ENCODE results near the gene LUZP2.

The LUZP2 gene

GRCh38 chr11:24635588-24636290 is 138.9 kb downstream of the LUZP2 start:
- no peak for DNase-seq (ENCODE audit: low spot score)

GRCh38 chr11:24636291-24636629 is 139.4 kb downstream of the LUZP2 start:
- DNase-seq (ENCODE audit: low spot score): no peak

- no peak for DNase-seq (ENCODE audit: low spot score)
These were observed 140.7 kb downstream of the LUZP2 start for GRCh38 chr11:24637520-24637919.

GRCh38 chr11:24642648-24643047 is 145.8 kb downstream of the LUZP2 start:
- no peak for DNase-seq (ENCODE audit: low spot score)

- DNase-seq (ENCODE audit: low spot score): no peak
These were observed 148.7 kb downstream of the LUZP2 start for GRCh38 chr11:24645563-24645962.

- DNase-seq (ENCODE audit: low spot score): no peak
These were observed 155.0 kb downstream of the LUZP2 start for GRCh38 chr11:24651873-24652272.

- DNase-seq (ENCODE audit: low spot score): no peak
These were observed 157.0 kb downstream of the LUZP2 start for GRCh38 chr11:24653901-24654300.

- no peak for DNase-seq (ENCODE audit: low spot score)
These were observed 164.5 kb downstream of the LUZP2 start for GRCh38 chr11:24661331-24661730.

GRCh38 chr11:24664399-24664798 is 167.5 kb downstream of the LUZP2 start:
- DNase-seq (ENCODE audit: low spot score): no peak

GRCh38 chr11:24667353-24667968 is 170.6 kb downstream of the LUZP2 start:
- DNase-seq (ENCODE audit: low spot score): no peak

- no peak for DNase-seq (ENCODE audit: low spot score)
These were observed 182.0 kb downstream of the LUZP2 start for GRCh38 chr11:24678703-24679348.

- DNase-seq (ENCODE audit: low spot score): no peak
These were observed 183.0 kb downstream of the LUZP2 start for GRCh38 chr11:24679821-24680351.

GRCh38 chr11:24683583-24683982 is 186.7 kb downstream of the LUZP2 start:
- no peak for DNase-seq (ENCODE audit: low spot score)

GRCh38 chr11:24685821-24686220 is 189.0 kb downstream of the LUZP2 start:
- no peak for DNase-seq (ENCODE audit: low spot score)

- no peak for DNase-seq (ENCODE audit: low spot score)
These were observed 190.8 kb downstream of the LUZP2 start for GRCh38 chr11:24687531-24688147.

- no peak for DNase-seq (ENCODE audit: low spot score)
These were observed 192.1 kb downstream of the LUZP2 start for GRCh38 chr11:24688981-24689380.

GRCh38 chr11:24697522-24698111 is 200.8 kb downstream of the LUZP2 start:
- no peak for DNase-seq (ENCODE audit: low spot score)

- DNase-seq (ENCODE audit: low spot score): no peak
These were observed 207.9 kb downstream of the LUZP2 start for GRCh38 chr11:24704716-24705115.

- DNase-seq (ENCODE audit: low spot score): no peak
These were observed 208.6 kb downstream of the LUZP2 start for GRCh38 chr11:24705474-24705873.

- DNase-seq (ENCODE audit: low spot score): no peak
These were observed 211.8 kb downstream of the LUZP2 start for GRCh38 chr11:24708616-24709015.

GRCh38 chr11:24709928-24710565 is 213.2 kb downstream of the LUZP2 start:
- no peak for DNase-seq (ENCODE audit: low spot score)

- no peak for DNase-seq (ENCODE audit: low spot score)
These were observed 217.7 kb downstream of the LUZP2 start for GRCh38 chr11:24714601-24715000.

Data from D341Med (cell line).